ENCODE results near the gene TMEM138.

The TMEM138 gene

GRCh38 chr11:61334434-61335354 lies 27.5 kb upstream of the TMEM138 start:
- H3K27ac ChIP-seq = peak overlapping the region; percentile 84
- POLR2A ChIA-PET (ENCODE audit: low non-redundant PET) = interaction anchor here (1.0 to 1.2 kb wide), 2 partner anchors 28 to 47 kb away, joined by 3 to 4 read pairs; partner anchors contain the start of gene TMEM138
- DNase-seq (ENCODE audit: low spot score) = peak; percentile 51
- TF ChIP-seq CTCF (conservative IDR thresholded peaks at IDR 0.05; ENCODE audit: low read depth) = no peak
- CTCF ChIA-PET = interaction anchor here (0.5 to 5.4 kb wide), 5 partner anchors 24 to 181 kb away, joined by 3 to 86 read pairs (median 4); no protein-coding TSS in a partner anchor

- no peak for DNase-seq (ENCODE audit: low spot score)
- ChIA-PET POLR2A (ENCODE audit: low non-redundant PET) (no interaction called here), CTCF (interaction anchor here (0.6 to 5.4 kb wide), 3 partner anchors 47 to 100 kb away, joined by 7 to 86 read pairs (median 9); no protein-coding TSS in a partner anchor)
- peak overlapping the region; percentile 84 for H3K27ac ChIP-seq
- no peak for TF ChIP-seq CTCF (conservative IDR thresholded peaks at IDR 0.05; ENCODE audit: low read depth)
Measured at GRCh38 chr11:61335355-61335710, 26.8 kb upstream of the TMEM138 start.

- ChIA-PET POLR2A (ENCODE audit: low non-redundant PET) (interaction anchor here (1.2 to 1.7 kb wide), 2 partner anchors 25 to 49 kb away, joined by 6 to 11 read pairs; partner anchors contain the start of genes CYB561A3 and TMEM138), CTCF (interaction anchor here (0.6 to 5.4 kb wide), 22 partner anchors 9 to 135 kb away, joined by 3 to 86 read pairs (median 4); partner anchors contain the start of genes CYB561A3, TMEM138 and TMEM216)
- TF ChIP-seq CTCF (conservative IDR thresholded peaks at IDR 0.05; ENCODE audit: low read depth) = peak; percentile 96
- peak; percentile 74 for DNase-seq (ENCODE audit: low spot score)
- peak overlapping the region; percentile 84 for H3K27ac ChIP-seq
Measured at GRCh38 chr11:61336171-61336935, 25.8 kb upstream of the TMEM138 start.

- ChIA-PET POLR2A (ENCODE audit: low non-redundant PET) (interaction anchor here (0.6 kb wide), 1 partner anchor 23 kb away, joined by 4 read pairs; no protein-coding TSS in a partner anchor), CTCF (interaction anchor here (1.1 to 5.4 kb wide), 2 partner anchors 22 to 48 kb away, joined by 6 to 86 read pairs; no protein-coding TSS in a partner anchor)
- TF ChIP-seq CTCF (conservative IDR thresholded peaks at IDR 0.05; ENCODE audit: low read depth) = no peak
Measured at GRCh38 chr11:61337706-61338470, 24.3 kb upstream of the TMEM138 start.

GRCh38 chr11:61338783-61339489 lies 23.2 kb upstream of the TMEM138 start:
- ChIA-PET POLR2A (ENCODE audit: low non-redundant PET) (no interaction called here), CTCF (no interaction called here)
- H3K27ac ChIP-seq = no peak overlapping the region; the same call in 1 of the 2 replicates
- no peak for DNase-seq (ENCODE audit: low spot score)
- TF ChIP-seq CTCF (conservative IDR thresholded peaks at IDR 0.05; ENCODE audit: low read depth) = no peak

More at GRCh38 chr11:61337706-61338470, 24.3 kb upstream of the TMEM138 start:
- H3K27ac ChIP-seq = no peak overlapping the region; the same call in 1 of the 2 replicates
- no peak for DNase-seq (ENCODE audit: low spot score)

All from RWPE1 (cell line).